ENCODE data around the gene UBASH3A.

DNA sequence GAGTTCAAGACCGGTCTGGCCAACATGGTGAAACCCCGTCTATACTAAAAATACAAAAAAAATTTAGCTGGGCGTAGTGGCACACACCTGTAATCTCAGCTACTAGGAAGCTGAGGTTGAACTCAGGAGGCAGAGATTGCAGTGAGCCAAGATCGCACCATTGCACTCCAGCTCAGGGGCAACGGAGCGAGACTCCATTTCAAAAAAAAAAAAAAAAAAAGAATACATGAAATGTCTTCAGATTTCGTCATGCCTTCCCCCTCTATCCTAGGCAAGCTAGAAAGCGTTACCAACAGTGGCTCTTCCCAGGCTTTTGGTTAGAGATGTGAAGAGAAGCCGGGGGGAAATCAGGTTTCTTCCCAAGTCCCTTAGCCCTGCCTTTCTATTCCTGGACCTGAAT is 41.0 kb upstream of the UBASH3A start:
- TF ChIP-seq POLR2AphosphoS5 (IDR thresholded peaks at IDR 0.05) = no peak
- TF ChIP-seq, protein P1, sequence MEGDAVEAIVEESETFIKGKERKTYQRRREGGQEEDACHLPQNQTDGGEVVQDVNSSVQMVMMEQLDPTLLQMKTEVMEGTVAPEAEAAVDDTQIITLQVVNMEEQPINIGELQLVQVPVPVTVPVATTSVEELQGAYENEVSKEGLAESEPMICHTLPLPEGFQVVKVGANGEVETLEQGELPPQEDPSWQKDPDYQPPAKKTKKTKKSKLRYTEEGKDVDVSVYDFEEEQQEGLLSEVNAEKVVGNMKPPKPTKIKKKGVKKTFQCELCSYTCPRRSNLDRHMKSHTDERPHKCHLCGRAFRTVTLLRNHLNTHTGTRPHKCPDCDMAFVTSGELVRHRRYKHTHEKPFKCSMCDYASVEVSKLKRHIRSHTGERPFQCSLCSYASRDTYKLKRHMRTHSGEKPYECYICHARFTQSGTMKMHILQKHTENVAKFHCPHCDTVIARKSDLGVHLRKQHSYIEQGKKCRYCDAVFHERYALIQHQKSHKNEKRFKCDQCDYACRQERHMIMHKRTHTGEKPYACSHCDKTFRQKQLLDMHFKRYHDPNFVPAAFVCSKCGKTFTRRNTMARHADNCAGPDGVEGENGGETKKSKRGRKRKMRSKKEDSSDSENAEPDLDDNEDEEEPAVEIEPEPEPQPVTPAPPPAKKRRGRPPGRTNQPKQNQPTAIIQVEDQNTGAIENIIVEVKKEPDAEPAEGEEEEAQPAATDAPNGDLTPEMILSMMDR (IDR thresholded peaks at IDR 0.05) = no peak
